H54 (cell line): ENCODE results near the gene LTBP4.
A peak's percentile ranks its signal among the peaks of the same experiment; 100 is the strongest.
"Not testable (repeated sequence)": the region's sequence is repeated elsewhere in the genome, so short reads cannot be mapped to it uniquely, and the experiment has no call there.

ENCODE experiments used
- DNase-seq: peaks from one replicate; pipeline ENCODE4 v3.0.0; 2011; ENCODE audit warnings: low spot score, mixed read lengths; ENCODE audit not compliant: insufficient read length
- FAIRE-seq: peaks from 3 replicates; lab custom pipeline; 2011; peaks lifted over from hg19 to GRCh38; lab: Jason Lieb, UNC
- POLR2A ChIP-seq: IDR thresholded peaks from 2 replicates; pipeline ENCODE4 v1.6.1; 2011; ENCODE audit warnings: low read depth, mild to moderate bottlenecking, low read length

The LTBP4 gene

GRCh38 chr19:40582467-40582866, 18.7 kb upstream of the LTBP4 start:
- no peak for DNase-seq
- no peak for TF ChIP-seq POLR2A
- FAIRE-seq, result no peak

- FAIRE-seq (no peak), DNase-seq (no peak)
- TF ChIP-seq POLR2A, result no peak
Observed at GRCh38 chr19:40583283-40583682, 17.9 kb upstream of the LTBP4 start.

GRCh38 chr19:40584007-40584406, 17.2 kb upstream of the LTBP4 start:
- FAIRE-seq (no peak), DNase-seq (no peak)
- TF ChIP-seq POLR2A, result no peak

GRCh38 chr19:40585241-40585981, 15.8 kb upstream of the LTBP4 start:
- no peak for DNase-seq
- no peak for TF ChIP-seq POLR2A
- peak; percentile 23 for FAIRE-seq

- DNase-seq (no peak), FAIRE-seq (no peak)
- TF ChIP-seq POLR2A, result no peak
Observed at GRCh38 chr19:40585982-40586422, 15.2 kb upstream of the LTBP4 start.

GRCh38 chr19:40586611-40587010, 14.6 kb upstream of the LTBP4 start:
- DNase-seq (no peak), FAIRE-seq (no peak)
- TF ChIP-seq POLR2A, result no peak

- DNase-seq, result no peak
- peak; percentile 17; the same call in 1 of the 2 replicates for TF ChIP-seq POLR2A
- FAIRE-seq, result peak; percentile 36
Observed at GRCh38 chr19:40588110-40588854, 12.9 kb upstream of the LTBP4 start.

- FAIRE-seq (no peak), DNase-seq (no peak)
- TF ChIP-seq POLR2A, result no peak
Observed at GRCh38 chr19:40588926-40589569, 12.1 kb upstream of the LTBP4 start.

GRCh38 chr19:40589591-40590429, 11.4 kb upstream of the LTBP4 start:
- DNase-seq (no peak), FAIRE-seq (no peak)
- TF ChIP-seq POLR2A, result no peak

- no peak for TF ChIP-seq POLR2A
- FAIRE-seq (no peak), DNase-seq (no peak)
Observed at GRCh38 chr19:40590464-40591265, 10.5 kb upstream of the LTBP4 start.

GRCh38 chr19:40591724-40592123, 9.4 kb upstream of the LTBP4 start:
- DNase-seq, FAIRE-seq: not testable (repeated sequence)

- DNase-seq, result no peak
- no peak for TF ChIP-seq POLR2A
- peak; percentile 15 for FAIRE-seq
Observed at GRCh38 chr19:40592170-40592569, 9.0 kb upstream of the LTBP4 start.

- DNase-seq (no peak), FAIRE-seq (no peak)
- TF ChIP-seq POLR2A, result no peak
Observed at GRCh38 chr19:40594255-40594654, 6.9 kb upstream of the LTBP4 start.
